HG03280 (cell line): ENCODE results near the gene SOCS7.
A peak's percentile ranks its signal among the peaks of the same experiment; 100 is the strongest.

Experiments
- ATAC-seq: cut with Tn5 transposase; IDR thresholded peaks from one replicate; pipeline ENCODE4 v1.9.1; 2021; ENCODE audit warnings: mild to moderate bottlenecking, moderate library complexity; ENCODE audit not compliant: unreplicated experiment

The SOCS7 gene

GRCh38 chr17:38351412-38352222 is at the start of gene SOCS7:
Gene SOCS7, plus strand, starts transcription at chr17:38351844. Its CDS starts 209 bp downstream, at chr17:38352053.
- ATAC-seq = peak; percentile 86

GRCh38 chr17:38315497-38315896 is 36.1 kb upstream of the SOCS7 start:
- ATAC-seq = no peak

- no peak for ATAC-seq
Observed at GRCh38 chr17:38317081-38317480, 34.6 kb upstream of the SOCS7 start.

- no peak for ATAC-seq
Observed at GRCh38 chr17:38320482-38320881, 31.2 kb upstream of the SOCS7 start.

- no peak for ATAC-seq
Observed at GRCh38 chr17:38322156-38322779, 29.4 kb upstream of the SOCS7 start.

GRCh38 chr17:38322897-38323296 is 28.7 kb upstream of the SOCS7 start:
- ATAC-seq = no peak

GRCh38 chr17:38324141-38324697 is 27.4 kb upstream of the SOCS7 start:
- ATAC-seq = no peak

- ATAC-seq = no peak
Observed at GRCh38 chr17:38324772-38325171, 26.9 kb upstream of the SOCS7 start.

GRCh38 chr17:38325221-38325851 is 26.3 kb upstream of the SOCS7 start:
- ATAC-seq = no peak

- ATAC-seq = no peak
Observed at GRCh38 chr17:38326996-38327792, 24.4 kb upstream of the SOCS7 start.

- ATAC-seq = no peak
Observed at GRCh38 chr17:38327936-38328335, 23.7 kb upstream of the SOCS7 start.

GRCh38 chr17:38328620-38329019 is 23.0 kb upstream of the SOCS7 start:
- ATAC-seq = no peak

- no peak for ATAC-seq
Observed at GRCh38 chr17:38329284-38329683, 22.4 kb upstream of the SOCS7 start.

- no peak for ATAC-seq
Observed at GRCh38 chr17:38329808-38330730, 21.6 kb upstream of the SOCS7 start.

GRCh38 chr17:38330941-38331411 is 20.7 kb upstream of the SOCS7 start:
- ATAC-seq = no peak

GRCh38 chr17:38332735-38333134 is 18.9 kb upstream of the SOCS7 start:
- no peak for ATAC-seq

GRCh38 chr17:38333635-38334295 is 17.9 kb upstream of the SOCS7 start:
- no peak for ATAC-seq

GRCh38 chr17:38334480-38335364 is 16.9 kb upstream of the SOCS7 start:
- ATAC-seq = no peak
